Choroid plexus epithelial cell (primary cell): ENCODE data around the gene RPE.

Experiments
- DNase-seq: peaks from one replicate; pipeline ENCODE4 v3.0.0-alpha.2; 2010; ENCODE audit warnings: low read depth
- H3K4me3 ChIP-seq: 2 replicates; pipeline ENCODE4 v1.5.1; 2011; ENCODE audit warnings: low read depth, mild to moderate bottlenecking, control low read depth, low read length, moderate library complexity
- TF ChIP-seq, protein P1 (sequence below): conservative IDR thresholded peaks from 2 replicates; pipeline ENCODE4 v1.5.1; 2011; ENCODE audit warnings: low read depth, mild to moderate bottlenecking, control low read depth, inconsistent platforms, low read length, moderate library complexity

Gene RPE

DNA sequence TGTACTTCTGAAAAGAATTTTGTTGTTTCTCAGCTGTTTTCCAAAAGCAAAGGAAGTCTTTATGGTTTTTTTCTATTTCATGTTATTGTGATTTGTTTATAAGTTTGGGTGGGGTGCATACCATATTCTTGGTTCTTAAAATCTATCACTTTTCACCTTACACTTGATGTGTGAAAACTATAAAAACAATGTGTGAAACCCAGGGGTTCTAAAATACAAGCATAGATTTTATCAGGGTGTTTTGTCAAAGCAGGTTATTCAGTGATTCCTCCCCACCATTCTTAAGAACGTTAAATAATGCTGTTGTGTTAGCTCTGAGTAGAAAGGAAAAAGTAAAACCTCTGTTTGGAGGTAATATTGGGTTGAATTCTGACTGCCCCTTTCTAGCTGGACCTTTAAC is 17.7 kb downstream of the RPE start:
- TF ChIP-seq, protein P1, sequence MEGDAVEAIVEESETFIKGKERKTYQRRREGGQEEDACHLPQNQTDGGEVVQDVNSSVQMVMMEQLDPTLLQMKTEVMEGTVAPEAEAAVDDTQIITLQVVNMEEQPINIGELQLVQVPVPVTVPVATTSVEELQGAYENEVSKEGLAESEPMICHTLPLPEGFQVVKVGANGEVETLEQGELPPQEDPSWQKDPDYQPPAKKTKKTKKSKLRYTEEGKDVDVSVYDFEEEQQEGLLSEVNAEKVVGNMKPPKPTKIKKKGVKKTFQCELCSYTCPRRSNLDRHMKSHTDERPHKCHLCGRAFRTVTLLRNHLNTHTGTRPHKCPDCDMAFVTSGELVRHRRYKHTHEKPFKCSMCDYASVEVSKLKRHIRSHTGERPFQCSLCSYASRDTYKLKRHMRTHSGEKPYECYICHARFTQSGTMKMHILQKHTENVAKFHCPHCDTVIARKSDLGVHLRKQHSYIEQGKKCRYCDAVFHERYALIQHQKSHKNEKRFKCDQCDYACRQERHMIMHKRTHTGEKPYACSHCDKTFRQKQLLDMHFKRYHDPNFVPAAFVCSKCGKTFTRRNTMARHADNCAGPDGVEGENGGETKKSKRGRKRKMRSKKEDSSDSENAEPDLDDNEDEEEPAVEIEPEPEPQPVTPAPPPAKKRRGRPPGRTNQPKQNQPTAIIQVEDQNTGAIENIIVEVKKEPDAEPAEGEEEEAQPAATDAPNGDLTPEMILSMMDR: no peak
- no peak overlapping the region for H3K4me3 ChIP-seq
- DNase-seq: no peak

DNA sequence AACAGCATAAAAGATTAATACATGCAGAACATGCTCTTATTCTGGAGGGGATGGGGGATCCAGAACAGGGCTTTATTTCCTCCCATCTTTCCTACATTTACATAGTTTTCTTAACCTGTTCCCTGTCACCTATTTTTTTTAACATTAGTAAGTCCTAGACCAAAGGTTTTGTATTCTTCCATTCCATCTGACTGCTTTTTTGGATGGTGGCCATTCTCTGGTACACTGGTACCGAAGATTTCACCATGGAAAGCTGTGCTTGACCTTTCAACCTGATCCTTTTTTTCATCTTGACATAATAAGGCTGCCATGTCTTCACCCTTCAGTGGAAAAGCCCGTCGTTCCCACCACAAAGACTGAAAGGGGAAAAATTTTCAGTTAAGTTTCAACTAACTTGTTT is 20.4 kb downstream of the RPE start:
- H3K4me3 ChIP-seq: no peak overlapping the region
- TF ChIP-seq, protein P1: no peak
- no peak for DNase-seq

DNA sequence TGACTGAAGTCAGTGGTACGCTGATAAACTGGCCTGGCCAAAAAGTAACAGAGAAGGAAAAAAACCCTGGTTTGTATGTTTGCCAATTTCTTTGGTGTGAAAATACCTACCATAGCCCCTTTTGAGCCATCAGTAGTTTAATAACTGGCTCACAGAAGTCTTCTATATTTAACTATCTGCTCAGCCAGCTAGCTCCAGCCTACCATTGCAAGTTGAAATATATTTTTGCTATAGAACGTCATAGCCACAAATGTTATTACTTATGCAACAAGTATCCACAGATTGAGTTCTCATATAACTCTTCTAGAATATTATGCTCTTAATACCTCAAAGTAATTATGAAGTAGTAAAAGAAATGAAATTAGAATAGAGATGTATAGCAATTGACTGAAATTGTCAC is 25.2 kb downstream of the RPE start:
- DNase-seq: no peak
- TF ChIP-seq, protein P1: no peak
- H3K4me3 ChIP-seq: no peak overlapping the region

DNA sequence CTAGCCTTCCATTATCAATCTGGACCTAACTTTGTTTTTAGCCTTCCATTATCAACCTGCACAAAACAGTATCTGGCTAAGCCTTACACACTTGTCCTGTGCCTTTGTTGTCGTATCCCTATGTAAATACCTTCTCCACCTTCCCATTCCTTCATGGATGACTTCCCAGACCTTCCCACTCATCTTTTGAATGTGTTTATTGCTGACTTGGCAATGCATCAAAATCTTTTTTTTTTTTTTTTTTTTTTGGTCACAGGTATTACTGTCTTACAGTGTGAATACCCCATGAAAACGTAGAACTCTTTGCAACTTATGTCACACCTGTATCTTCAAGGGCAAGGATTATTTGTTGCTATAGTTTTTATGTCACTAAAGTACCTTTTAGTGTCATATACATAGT is 25.7 kb downstream of the RPE start:
- TF ChIP-seq, protein P1: no peak
- H3K4me3 ChIP-seq: no peak overlapping the region
- DNase-seq: no peak

DNA sequence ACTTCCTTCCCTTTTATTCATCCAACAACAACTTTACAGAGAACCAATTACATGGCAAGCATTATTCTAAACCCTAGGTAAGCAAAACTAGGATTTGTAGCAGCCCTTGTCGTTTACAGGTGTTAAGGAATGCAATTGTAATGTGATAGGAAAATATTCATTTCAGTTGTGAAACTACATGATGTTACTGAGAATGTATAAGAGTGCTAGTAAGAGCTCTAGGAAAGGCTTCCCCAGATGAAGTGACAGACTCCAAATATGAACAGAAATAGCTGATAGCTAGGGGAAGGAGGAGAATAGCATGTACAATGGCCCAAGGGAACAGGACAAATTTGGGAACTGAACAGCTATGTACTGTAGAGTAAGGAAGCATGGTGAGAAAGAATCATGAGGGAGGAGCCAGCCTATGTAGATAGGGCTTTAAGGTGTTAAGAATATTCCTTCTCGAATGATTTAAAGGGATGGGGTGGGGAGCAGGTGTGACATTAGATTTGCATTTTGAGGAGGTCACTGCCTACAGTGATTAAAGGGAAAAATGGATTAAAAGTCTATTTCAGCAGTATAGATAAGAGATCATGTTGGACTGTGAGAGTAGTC is 31.7 kb downstream of the RPE start:
- no peak overlapping the region for H3K4me3 ChIP-seq
- DNase-seq: no peak
- TF ChIP-seq, protein P1: no peak

DNA sequence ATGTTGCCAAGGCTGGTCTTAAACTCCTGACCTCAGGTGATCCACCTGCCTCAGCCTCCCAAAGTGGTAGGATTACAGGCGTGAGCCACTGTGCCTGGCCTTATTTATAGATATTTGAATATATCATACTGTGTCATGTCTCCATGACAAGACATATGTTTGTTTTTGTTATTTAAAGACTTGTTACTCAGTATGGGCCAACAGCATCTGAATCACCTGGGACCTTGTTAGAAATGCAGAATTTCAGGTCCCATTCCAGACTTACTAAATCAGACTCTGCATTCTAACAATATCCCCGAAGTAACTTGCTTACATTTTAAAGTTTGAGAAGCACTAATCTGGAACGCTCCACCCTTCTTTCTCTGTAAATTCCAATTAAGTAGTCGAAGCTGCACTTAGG is 33.2 kb downstream of the RPE start:
- no peak overlapping the region for H3K4me3 ChIP-seq
- DNase-seq: no peak
- TF ChIP-seq, protein P1: no peak

DNA sequence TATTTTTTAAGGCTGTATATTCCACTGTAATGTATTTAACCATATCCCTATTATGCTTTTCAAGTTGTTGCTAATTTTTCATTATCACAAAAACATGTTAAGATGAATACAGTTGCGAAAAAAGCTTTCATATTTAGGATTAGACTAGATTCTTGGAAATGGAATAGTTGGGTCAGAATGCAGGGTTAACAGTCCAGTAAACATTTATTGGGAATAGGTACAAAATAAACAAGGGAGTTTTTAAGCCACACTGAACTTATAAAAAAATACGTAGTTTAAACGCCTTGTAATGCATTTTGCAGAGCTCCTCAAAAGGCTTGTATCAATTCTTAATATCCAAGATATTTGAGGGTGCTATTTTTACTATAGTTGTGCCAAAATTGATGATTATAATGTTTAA is 35.6 kb downstream of the RPE start:
- DNase-seq: no peak
- H3K4me3 ChIP-seq: no peak overlapping the region
- TF ChIP-seq, protein P1: no peak
